Dermis microvascular lymphatic vessel endothelial cell (primary cell): ENCODE measurements around the gene ASB3. TPM values are rescaled to one million over a fixed set of nuclear protein-coding genes. Genes with fewer than 3 reads are reported as not detected.

Experiments
- DNase-seq, 2 donors: peaks; one replicate each; pipeline versions ENCODE4 v3.0.0 to v3.0.0-alpha.2; 2010; ENCODE audit warnings: low read depth in 2 of 2
- total RNA-seq: library from RNA; depleted of rRNA; stranded (reverse); fragments of >200 nt; gene quantifications from 2 replicates; pipeline ENCODE4 v1.2.1, GENCODE V29; 2014

The ASB3 gene
- total RNA-seq, 1 donor from 2014 or later, result 22.1 TPM

DNA sequence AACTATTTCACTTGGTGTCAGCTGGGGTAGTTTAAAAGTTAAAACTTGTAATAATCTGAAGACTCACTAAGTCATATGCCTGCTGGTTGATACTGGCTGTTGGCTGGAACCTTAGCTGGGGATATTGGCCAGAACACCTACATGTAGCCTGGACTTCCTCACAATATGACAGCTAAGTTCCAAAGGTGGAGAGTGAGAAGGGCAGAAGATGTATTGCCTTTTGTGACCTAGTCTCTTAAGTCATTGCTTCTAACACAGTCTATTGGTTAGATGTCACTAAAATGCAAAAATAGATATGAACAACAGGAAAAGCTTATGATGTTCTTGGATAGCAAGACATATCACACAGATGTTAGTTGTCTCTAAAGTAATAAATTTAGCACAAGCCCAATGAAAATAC, 132.4 kb downstream of the ASB3 start:
- DNase-seq, result no peak

DNA sequence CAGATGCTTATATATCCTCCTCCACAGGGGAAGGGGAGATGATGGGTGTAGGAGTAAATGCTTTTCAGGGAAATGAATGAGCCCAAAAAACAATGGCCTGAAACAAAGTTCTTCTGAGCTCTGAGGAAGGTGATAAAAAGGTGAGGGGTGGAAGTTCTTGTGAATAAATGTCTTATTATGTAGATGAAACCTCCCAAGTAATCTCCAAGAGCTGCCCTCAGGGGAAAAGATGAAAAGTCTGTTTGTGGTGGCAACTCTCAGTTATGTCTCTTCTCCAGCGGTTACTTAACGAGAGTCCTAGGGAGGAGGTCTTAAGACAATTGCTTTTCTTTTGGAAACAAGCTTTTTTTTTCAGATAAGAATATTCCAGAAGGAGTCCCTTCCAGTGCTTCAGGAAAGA, 134.6 kb downstream of the ASB3 start:
- DNase-seq, result no peak

DNA sequence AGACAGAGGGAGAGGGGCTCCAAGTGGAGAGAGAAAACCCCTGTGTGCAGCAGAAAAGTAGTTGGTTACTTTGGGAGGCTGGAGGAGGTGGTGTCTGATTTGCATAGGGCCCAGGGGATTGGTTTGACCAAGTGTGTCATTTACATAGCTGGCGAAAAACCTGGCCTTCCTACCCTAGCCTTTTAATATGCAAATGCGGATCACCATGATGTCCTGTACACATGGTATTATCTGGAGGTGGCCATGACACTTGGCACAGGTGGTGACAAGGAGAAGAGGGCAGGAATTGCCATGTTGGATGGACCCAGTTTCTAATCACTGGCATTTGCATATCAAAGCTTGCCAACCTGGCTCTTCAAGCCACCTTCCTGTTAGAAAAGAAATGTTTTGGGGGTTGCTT, 140.0 kb downstream of the ASB3 start:
- DNase-seq, result no peak

DNA sequence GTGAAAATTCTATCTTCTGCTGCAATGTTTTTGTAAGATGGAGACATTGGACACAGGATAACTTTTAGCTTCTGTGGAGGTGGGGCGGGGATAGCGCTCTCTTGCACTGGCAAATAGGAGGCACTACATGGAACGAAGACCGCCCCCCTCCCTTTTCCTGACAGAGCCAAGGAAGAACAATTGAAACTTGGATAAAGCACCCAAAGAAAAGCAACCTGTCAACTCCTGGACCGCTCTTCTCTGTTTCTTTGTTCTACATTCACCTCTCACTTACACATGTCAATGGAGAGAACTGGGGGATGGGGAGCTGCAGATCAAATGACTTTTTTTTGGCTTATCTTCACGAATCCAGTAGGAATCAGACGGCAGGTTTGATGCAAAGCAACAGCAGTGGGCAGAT, 145.5 kb downstream of the ASB3 start:
- no peak for DNase-seq

DNA sequence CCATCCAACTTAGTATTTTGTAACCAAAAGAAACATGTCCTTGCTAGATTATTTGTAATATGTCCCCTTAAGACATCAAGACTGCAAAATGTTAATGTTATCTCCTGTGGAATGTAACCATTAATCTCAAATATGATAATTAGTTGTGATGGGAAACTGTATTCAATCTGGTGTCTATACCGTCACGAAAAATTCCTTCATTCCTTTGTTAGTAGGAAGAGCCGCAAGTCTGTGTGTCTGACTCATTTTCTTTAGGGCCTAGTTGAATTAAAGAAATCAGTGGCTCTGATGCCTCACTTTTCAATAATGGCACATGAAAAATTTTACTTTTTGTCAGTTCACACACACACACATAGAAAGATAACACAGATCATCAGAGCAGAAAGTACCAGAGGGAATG, 146.3 kb downstream of the ASB3 start:
- DNase-seq, result no peak

DNA sequence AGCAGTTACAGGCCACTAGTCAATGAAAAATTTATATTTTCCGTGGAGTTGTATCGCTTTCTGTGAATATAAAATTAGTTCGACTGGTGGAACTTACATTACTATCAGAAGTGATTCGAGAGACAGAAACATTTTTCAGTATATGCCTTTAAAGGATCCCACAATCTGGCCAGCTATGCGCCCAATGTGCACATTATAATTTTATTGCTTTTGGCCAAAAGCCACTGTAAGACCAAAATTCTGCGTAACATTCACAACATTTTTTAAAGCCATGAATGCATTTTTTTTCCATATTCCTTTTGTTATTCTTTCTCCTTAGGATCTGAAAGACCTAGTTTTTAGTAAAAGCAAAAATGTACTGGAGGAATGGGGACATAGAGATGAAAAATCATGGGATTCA, 150.2 kb downstream of the ASB3 start:
- DNase-seq, result no peak

DNA sequence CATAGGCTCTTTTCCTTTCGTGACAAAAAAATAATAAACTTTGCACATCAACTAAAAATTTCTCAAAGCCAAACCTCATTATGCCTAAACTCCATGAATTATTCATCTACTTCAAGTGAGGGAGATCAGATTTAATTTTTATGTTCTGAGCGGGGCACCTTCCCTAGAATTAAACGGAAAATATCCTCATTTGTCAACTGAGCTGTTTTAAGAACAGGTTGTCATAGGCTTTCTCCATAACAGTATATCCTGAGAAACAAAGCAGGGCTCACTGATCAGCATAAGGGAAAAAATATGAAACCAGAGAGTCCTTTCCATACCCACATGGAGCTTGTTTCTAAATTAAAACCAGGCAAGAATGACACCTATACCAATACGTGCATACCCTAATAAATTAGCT, 150.6 kb downstream of the ASB3 start:
- DNase-seq, result no peak

DNA sequence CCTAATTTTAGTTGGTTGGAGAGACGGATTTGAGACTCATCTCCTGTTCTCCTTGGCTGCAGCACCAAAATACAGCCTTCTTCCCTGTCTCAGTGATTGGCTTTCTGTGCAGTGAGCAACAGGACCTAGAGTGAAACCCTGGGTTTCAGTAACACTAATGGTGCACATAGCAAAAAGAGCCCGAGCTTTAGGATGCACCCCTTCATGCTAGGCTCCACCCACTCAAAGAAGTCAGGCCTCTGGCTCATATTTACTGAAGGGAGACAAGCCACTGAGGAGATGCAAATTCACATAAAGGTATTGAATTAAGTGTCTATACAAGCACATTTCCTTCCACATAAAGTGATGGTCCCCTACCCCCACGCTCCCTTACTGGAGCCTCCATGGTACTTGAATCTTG, 151.1 kb downstream of the ASB3 start:
- no peak for DNase-seq

DNA sequence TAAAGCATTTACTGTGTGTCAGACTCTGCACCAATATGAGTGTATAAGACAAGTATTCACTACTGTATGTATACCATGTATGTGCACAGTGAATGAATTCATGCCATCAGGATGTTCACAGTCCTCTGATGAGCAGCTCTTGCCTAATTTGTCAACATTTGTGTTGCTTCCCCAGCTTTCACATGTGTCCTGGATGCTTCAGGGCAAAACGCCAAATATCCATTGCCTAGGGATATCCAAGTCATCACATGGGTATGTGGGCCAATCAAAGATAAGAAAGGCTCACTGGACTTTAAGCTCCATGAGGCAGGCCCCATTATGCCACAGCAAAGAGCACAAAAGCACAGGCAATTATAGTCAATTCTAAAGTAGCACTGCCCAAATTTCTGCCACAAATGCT, 153.3 kb downstream of the ASB3 start:
- no peak for DNase-seq

DNA sequence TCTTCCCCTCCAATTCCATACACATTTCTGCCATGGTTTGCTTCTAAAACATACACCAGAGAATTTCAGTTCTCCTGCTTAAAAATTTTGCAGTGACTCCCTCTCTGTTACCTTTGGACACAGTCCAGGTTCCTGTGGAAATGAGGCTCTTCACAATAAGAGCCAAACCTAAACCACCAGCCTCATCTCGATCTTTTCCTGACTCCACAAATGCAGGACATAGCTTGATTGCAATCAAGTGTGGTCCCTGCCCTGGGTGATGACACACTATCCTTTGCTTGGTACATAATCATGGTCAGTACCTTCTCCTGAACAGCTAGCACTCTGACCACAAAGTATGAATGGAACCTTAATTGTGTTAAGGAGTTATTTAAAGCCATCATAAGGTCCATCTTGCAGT, 154.0 kb downstream of the ASB3 start:
- no peak for DNase-seq

DNA sequence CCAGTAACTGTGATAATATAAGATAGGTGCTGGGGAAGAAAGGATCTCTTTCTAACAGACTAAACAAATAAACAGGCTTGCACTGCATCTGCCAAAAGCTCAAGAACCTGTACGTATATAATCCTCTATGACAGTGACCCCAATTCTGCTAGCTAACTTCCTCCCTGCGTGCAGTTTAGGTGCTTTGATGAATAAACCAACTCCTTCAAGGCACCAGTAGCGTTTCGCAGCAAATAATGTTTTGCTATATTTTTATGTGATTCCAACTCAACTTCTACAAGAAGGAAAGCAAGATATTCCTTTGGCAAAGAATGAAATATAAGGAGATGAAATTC, 154.7 kb downstream of the ASB3 start:
- DNase-seq, result no peak

DNA sequence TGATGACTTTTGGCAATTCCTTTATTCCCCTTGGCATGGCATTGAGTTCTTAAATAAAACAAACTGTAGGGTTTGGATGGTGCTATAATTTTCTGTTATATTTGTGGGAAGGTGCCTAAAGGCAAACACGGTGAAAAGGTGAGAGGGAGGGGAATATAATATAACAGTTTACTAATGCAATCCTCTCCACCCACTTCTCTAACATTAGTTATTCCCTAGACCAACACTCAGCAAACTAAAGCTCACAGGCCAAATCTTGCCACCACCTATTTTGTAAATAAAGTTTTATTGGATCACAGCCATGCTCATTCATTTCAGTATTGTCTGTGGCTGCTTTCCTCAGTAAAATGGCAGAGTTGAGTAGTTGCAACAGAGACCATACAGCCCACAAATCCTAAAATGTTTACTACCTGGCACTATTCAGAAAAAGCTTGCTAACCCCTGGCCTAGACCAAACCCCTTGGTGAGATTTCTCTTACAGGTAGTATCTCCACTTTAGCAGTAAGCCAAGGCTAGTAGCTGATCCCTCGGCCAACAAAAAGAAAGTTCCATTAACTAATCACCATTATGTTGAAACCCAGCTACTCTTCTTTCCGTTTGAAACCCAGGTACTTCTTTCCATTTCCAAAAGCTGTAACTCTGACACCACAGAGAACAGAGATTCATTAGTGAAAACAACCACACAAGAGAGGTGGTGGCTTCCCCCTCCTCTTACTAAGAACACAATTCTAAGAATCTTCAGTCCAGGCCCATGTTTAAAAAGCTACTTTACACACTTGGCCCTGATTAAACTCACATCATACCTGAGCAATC, 155.2 kb downstream of the ASB3 start:
- DNase-seq, result no peak

DNA sequence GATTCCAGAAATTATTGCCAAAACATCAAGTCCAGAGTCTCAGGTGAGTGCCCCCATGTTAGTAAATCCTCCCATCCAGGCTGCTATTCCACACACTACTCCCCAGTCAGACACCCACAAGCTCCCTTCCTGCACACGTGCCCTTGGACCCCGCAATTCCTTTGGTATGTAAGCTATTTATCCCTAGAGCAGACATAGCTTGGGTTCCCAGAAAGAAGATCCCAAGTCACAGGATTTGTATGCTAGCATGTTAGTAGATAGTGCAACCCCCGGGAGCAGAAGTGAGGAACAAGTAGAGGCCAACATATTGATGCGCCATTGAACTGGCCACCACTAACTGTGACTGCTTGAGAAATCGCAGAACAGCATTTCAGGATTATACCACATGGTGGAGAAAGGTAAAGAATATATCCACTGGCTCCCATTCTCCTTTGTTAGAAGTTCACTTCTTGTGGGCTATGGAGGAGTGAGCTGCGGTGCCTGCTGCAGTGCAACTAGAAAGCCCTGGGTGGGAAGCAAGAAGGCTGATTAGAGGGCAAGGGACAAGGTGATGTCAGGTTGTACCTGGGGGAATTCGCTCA, 156.6 kb downstream of the ASB3 start:
- no peak for DNase-seq

DNA sequence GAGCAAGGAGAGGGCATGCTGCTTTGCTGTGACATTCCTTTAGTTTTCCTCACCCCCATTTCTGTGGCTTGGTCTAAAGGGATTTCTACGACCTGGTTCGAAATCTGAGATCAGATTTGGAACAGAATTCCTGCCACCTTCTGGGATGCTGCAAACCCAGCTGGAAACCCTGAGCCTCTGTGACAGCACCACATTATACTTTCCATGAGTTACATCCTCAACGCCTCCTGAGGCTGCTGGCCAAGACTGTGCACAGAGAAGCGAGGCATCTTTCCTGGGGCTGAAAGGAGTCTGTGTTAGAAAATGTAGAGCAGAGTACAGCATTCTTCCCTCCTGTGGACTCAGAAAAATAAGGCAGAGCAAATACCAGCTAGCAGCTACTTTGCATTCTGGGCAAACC, 157.3 kb downstream of the ASB3 start:
- no peak for DNase-seq

DNA sequence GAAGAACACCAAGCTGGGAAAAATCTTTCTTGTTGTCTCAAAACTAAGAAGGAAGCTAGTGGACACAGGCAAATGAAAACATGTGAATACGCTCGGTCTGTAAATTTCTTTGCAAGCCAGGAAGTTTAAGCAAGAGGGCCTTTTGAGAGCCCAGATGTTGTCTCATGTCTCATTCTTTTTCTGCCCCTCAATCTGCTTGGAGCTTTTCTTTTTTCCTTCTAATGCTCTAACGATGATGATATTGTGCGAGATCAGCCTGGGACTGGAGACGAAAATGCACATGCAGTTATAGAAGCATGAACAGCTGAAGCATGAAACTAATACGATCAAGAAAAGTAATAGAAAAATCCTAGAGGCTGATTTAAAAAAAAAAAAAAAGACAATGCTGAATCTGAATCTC, 157.8 kb downstream of the ASB3 start:
- no peak for DNase-seq

DNA sequence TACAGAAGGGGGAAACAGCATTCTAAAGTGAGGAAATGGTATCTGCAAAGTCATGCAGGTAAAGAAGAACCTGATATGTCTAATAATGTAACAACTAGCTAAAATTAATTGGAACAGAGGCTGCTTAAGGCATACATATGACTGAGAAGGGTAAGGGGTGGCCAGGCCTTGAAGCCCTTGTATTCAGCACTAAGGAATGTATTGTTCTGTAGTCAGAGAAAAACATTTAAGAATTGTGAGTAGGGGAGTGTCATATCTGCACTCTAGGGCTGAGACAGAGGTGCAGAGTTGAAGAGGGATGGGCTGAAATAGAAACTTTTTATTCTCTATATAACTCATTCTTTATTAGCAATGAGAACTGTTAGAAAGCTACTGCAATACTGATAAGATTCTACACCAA, 164.6 kb downstream of the ASB3 start:
- no peak for DNase-seq

DNA sequence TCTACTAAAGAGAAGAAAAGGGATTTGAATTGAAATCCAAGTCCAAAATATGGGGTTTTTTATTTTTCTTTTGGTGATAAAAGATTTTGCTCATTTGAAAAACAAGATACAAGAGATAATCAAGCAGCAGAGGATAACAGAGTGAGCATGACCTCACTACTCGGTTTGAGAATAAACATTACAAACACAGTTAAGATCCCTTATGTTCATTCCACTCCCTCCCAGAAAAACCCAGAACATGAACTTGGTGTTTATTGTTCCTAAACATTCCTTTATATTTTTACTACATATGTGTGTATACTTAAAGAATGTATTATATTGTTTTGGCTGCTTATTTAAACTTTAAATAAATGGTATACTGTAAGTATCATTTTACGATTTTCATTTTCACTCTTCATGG, 165.8 kb downstream of the ASB3 start:
- no peak for DNase-seq

Other genes starting within 250 kb of the ASB3 start
- gene CHAC2, start 19.1 kb downstream of the ASB3 start, total RNA-seq, result 4.4 and 6.4 TPM in 2 replicates
- gene ERLEC1, start 91 bp upstream of the ASB3 start, total RNA-seq, result 46.5 and 67.1 TPM in 2 replicates
- 0.77 and 1.3 TPM in 2 replicates for gene GPR75, start 73.0 kb upstream of the ASB3 start, total RNA-seq
- gene PSME4, start 184.0 kb upstream of the ASB3 start, total RNA-seq, result 35.2 and 40.8 TPM in 2 replicates